Sigmoid colon (tissue), 7 donors: ENCODE data around the gene SCUBE1. TPM values are rescaled to one million over a fixed set of nuclear protein-coding genes. Genes with fewer than 3 reads are reported as not detected.

ENCODE experiments used
- DNase-seq: peaks from one replicate; pipeline ENCODE4 v3.0.0-alpha.2; 2019
- H3K27ac ChIP-seq, 4 donors: fragments of 200-600 bp; sonication (generic); one replicate each; pipeline ENCODE4 v1.5.1; 2016 to 2019; ENCODE audit warnings: mild to moderate bottlenecking in 1 of 4
- H3K27me3 ChIP-seq, 3 donors: fragments of 200-600 bp; sonication (generic); one replicate each; pipeline ENCODE4 v1.5.1; 2019; ENCODE audit warnings: mild to moderate bottlenecking in 1 of 3
- H3K36me3 ChIP-seq, 4 donors: fragments of 200-600 bp; sonication (generic); one replicate each; pipeline ENCODE4 v1.5.1; 2016 to 2019
- H3K4me1 ChIP-seq, 4 donors: fragments of 200-600 bp; sonication (generic); one replicate each; pipeline ENCODE4 v1.5.1; 2017 to 2019
- H3K4me3 ChIP-seq, 4 donors: fragments of 200-600 bp; sonication (generic); one replicate each; pipeline ENCODE4 v1.5.1; 2017 to 2019; ENCODE audit warnings: mild to moderate bottlenecking in 2 of 4, moderate library complexity in 1 of 4
- H3K9me3 ChIP-seq, 4 donors: fragments of 200-600 bp in 3 of 4; sonication (generic) in 3 of 4; one replicate each; pipeline versions ENCODE4 v1.5.1 to v1.6.1; 2013 to 2019
- EP300 ChIP-seq, 4 donors: sonication (generic); formaldehyde crosslinking; IDR thresholded peaks; one replicate each; pipeline ENCODE4 v1.6.1; 2017; ENCODE audit warnings: antibody characterized with exemption in 4 of 4
- POLR2A ChIP-seq, 2 donors: fragments of 450-650 bp; IDR thresholded peaks; one replicate each; pipeline ENCODE4 v1.6.1; 2016; ENCODE audit warnings: antibody characterized with exemption in 2 of 2, mild to moderate bottlenecking in 2 of 2, moderate library complexity in 2 of 2
- POLR2AphosphoS5 ChIP-seq, 4 donors: sonication (generic); formaldehyde crosslinking; IDR thresholded peaks; one replicate each; pipeline ENCODE4 v1.6.1; 2017; ENCODE audit warnings: antibody characterized with exemption in 4 of 4
- WGBS, 2 donors: extraction: QIAGEN DNeasy Blood & Tissue Kit; methylation state at CpG; one replicate each; pipeline ENCODE4 v1.1.7; 2013; 5-methylcytosine and 5-hydroxymethylcytosine counted together
- intact Hi-C: fragments of 100-400 bp; cut with DNase I; formaldehyde crosslinking; loops from one replicate; pipeline ENCODE4 v1.15.1; 2023
- polyA plus RNA-seq, 3 donors: library from polyadenylated mRNA; stranded (reverse); fragments of 200-250 nt; gene quantifications; one replicate each; pipeline ENCODE4 v1.2.3, GENCODE V29; 2013
- total RNA-seq, 4 donors: library from RNA; depleted of rRNA; stranded (reverse); fragments of >200 nt; gene quantifications; one replicate each; pipeline ENCODE4 v1.1.0, GENCODE V29; 2016
- TF ChIP-seq, protein P1 (sequence below), 4 experiments: fragments of 450-650 bp in 3 of 4; fragments of 200-600 bp in 1 of 4; IDR thresholded peaks; one replicate each; pipeline ENCODE4 v1.5.1; 2016 to 2019; ENCODE audit warnings: antibody characterized with exemption in 4 of 4, mild to moderate bottlenecking in 3 of 4, moderate library complexity in 2 of 4
- donor health status: healthy with polysubstance abuse.
- donor health status: Bipolar disorder and iron deficiency.
- donor health status: healthy.

SCUBE1 gene
- total and polyA plus RNA-seq, 7 donors = 0.23 to 1.1 (median 0.55) TPM

DNA sequence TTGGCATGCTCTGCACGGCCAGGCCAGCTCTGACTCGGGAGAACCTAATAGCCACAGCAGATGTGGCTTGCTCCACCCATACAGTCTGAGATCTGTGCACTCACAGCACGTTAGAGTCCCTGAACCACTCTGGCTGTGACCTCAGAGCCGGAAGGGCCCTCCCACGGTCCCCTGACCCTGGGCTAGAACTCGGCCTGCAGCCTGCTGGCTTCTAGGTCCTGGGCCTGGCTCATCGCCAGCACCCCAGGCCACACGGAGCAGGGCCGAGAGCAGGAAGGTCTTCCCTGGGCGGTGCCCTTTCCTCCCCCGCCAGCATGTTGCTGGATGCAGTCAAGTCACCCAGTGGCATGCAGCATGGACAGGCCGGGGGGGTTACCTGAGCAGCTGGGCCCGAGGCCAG lies 120.9 kb downstream of the SCUBE1 start:
- intact Hi-C loops = no loop called here
- TF ChIP-seq POLR2AphosphoS5 (IDR thresholded peaks at IDR 0.05) (no peak), EP300 (IDR thresholded peaks at IDR 0.05) (no peak), POLR2A (IDR thresholded peaks at IDR 0.05) (no peak)
- TF ChIP-seq, protein P1, sequence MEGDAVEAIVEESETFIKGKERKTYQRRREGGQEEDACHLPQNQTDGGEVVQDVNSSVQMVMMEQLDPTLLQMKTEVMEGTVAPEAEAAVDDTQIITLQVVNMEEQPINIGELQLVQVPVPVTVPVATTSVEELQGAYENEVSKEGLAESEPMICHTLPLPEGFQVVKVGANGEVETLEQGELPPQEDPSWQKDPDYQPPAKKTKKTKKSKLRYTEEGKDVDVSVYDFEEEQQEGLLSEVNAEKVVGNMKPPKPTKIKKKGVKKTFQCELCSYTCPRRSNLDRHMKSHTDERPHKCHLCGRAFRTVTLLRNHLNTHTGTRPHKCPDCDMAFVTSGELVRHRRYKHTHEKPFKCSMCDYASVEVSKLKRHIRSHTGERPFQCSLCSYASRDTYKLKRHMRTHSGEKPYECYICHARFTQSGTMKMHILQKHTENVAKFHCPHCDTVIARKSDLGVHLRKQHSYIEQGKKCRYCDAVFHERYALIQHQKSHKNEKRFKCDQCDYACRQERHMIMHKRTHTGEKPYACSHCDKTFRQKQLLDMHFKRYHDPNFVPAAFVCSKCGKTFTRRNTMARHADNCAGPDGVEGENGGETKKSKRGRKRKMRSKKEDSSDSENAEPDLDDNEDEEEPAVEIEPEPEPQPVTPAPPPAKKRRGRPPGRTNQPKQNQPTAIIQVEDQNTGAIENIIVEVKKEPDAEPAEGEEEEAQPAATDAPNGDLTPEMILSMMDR (IDR thresholded peaks at IDR 0.05) = no peak
- Histone ChIP-seq H3K27ac (no peak overlapping the region), H3K4me3 (no peak overlapping the region), H3K27me3 (peaks cover 0 to 4% (median 0%) of the 10 kb centered on the region in 3 donors), H3K4me1 (no peaks in the 10 kb centered on the region), H3K9me3 (no peaks in the 10 kb centered on the region), H3K36me3 (no peaks in the 10 kb centered on the region)
- no peak for DNase-seq
- 52 to 78% methylated on average over 13 of the region's 13 CpGs for WGBS, 2 donors

DNA sequence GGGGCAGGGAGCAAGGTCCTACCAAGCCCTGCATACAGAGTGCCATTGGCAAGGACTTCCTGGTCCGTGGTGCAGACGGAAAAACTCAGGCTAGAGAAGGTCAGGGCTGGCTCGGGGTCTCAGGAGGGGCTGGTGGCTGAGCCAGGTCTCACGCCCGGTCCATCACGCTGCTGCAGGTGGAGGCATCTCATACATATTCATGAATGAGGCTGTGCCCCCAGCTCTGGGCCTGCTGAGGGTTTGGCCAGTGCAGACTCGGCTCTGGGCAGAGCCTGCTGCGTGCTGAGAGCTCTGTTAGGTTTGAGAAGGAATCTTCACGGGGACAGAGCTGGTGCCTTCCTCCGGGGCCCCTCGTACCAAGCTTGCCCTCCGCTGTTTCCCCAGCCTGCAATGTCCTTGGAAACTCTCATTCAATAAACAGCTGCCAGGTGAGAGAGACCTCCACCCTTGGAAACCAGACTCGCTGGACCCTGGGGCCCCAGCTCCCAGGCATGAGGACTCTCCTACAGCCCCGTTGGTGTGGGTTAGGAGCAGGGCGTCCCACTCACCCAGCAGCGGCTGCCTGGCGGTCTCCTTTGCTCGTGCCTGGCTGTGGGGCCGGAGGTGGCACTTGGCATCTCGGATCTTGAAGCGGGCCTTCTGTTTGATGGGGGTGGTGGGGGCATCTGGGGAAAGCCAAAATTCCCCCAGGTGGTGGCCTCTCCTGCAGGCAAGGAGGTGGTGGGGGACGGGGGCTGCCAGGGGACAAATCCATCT lies 122.4 kb downstream of the SCUBE1 start:
- H3K4me1 ChIP-seq = no peaks in the 10 kb centered on the region
- peaks cover 0 to 4% (median 0%) of the 10 kb centered on the region in 3 donors for H3K27me3 ChIP-seq
- no peaks in the 10 kb centered on the region for H3K36me3 ChIP-seq
- no peak overlapping the region for H3K4me3 ChIP-seq
- intact Hi-C loops = no loop called here
- TF ChIP-seq POLR2AphosphoS5 (IDR thresholded peaks at IDR 0.05) (no peak), POLR2A (IDR thresholded peaks at IDR 0.05) (no peak), EP300 (IDR thresholded peaks at IDR 0.05) (no peak)
- TF ChIP-seq, protein P1 (IDR thresholded peaks at IDR 0.05) = no peak
- no peak for DNase-seq
- WGBS, 2 donors = 77 to 85% methylated on average over 22 of the region's 22 CpGs
- no peaks in the 10 kb centered on the region for H3K9me3 ChIP-seq
- H3K27ac ChIP-seq = no peak overlapping the region

DNA sequence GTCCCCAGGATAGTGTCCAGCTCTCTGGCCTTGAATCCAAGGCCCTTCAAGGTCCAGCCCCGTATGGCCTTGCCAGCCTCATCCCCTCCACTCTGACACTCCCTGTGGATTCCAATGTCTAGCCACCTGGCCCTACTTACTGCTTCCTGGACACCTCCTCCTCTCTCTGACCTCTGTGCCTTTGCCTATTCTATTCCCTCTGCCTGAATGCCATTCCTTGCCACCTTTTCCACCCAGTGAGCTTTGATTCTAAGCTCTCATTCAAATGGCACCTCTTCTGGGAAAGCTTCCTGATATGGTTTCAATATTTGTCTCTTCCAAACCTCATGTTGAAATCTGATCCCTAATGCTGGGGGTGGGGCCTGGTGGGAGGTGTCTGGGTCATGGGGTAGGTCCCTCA lies 124.4 kb downstream of the SCUBE1 start:
- no peaks in the 10 kb centered on the region for H3K36me3 ChIP-seq

DNA sequence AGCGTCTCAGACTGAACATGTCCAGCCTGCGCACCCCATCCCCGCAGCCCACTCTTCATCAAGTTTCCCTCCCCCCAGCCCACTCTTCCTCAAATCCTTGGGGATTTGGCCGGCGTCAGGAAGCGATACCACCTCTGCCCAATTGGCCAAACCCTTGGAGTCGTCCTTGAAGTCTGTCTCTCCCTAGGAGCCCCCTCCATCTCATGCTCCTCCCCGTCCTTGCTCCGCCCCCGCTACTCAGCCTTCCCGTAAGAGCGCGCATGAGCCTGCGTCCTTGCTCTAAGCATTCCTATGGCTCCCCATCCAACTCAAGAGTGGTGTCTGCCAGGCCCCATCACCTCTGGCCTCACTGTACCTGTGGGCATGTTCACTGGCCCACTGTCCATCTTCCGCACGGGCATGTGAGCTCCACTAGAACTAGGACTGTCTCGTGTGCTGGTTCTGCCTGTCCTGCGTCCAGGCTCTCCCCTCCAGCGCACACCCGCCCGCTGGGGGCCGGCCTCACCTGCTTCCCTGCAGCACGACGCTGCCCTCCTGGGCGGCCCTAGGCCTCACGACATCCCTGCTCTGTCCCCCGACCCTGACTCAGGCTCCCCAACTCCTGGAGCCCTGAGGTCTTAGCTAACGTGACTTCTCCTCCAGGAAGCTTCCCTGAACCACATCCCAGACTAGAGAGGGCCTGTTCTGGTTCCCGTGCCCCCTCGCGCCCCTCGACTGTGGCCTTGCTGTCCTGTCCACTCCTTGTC lies 125.7 kb downstream of the SCUBE1 start:
- H3K36me3 ChIP-seq = no peaks in the 10 kb centered on the region
- no peaks in the 10 kb centered on the region for H3K9me3 ChIP-seq
- intact Hi-C loops = no loop called here
- H3K4me1 ChIP-seq = no peaks in the 10 kb centered on the region
- 78 to 82% methylated on average over 32 of the region's 32 CpGs for WGBS, 2 donors
- TF ChIP-seq, protein P1 (IDR thresholded peaks at IDR 0.05) = no peak
- TF ChIP-seq POLR2AphosphoS5 (IDR thresholded peaks at IDR 0.05) (no peak), POLR2A (IDR thresholded peaks at IDR 0.05) (no peak), EP300 (IDR thresholded peaks at IDR 0.05) (no peak)
- no peak overlapping the region for H3K4me3 ChIP-seq
- DNase-seq = no peak
- peaks cover 0 to 10% (median 0%) of the 10 kb centered on the region in 3 donors for H3K27me3 ChIP-seq
- H3K27ac ChIP-seq = no peak overlapping the region

More for the DNA sequence above, 124.4 kb downstream of the SCUBE1 start:
- Histone ChIP-seq H3K9me3 (no peaks in the 10 kb centered on the region), H3K4me1 (no peaks in the 10 kb centered on the region), H3K4me3 (no peak overlapping the region), H3K27ac (no peak overlapping the region), H3K27me3 (peaks cover 0 to 4% (median 0%) of the 10 kb centered on the region in 3 donors)
- DNase-seq = no peak
- intact Hi-C loops = no loop called here
- 60 to 77% methylated on average over 1 of the region's 1 CpG for WGBS, 2 donors
- no peak for TF ChIP-seq EP300 (IDR thresholded peaks at IDR 0.05)
- TF ChIP-seq POLR2A (IDR thresholded peaks at IDR 0.05) = no peak
- no peak for TF ChIP-seq POLR2AphosphoS5 (IDR thresholded peaks at IDR 0.05)
- TF ChIP-seq, protein P1 (IDR thresholded peaks at IDR 0.05) = no peak
